NCI-H2081 (cell line): Measurements from ENCODE around the gene PRG2.
"Not testable (repeated sequence)": the region's sequence is repeated elsewhere in the genome, so short reads cannot be mapped to it uniquely, and the experiment has no call there.

Source experiments
- DNase-seq, 2 experiments: peaks; one replicate each; lab custom pipeline; 2025; lab: John Stamatoyannopoulos, UW

Gene PRG2

GRCh38 chr11:57419146-57419545 lies 28.7 kb upstream of the PRG2 start:
- DNase-seq = no peak

- no peak for DNase-seq
Observed at GRCh38 chr11:57418131-57418530, 27.7 kb upstream of the PRG2 start.

- DNase-seq = no peak
Observed at GRCh38 chr11:57417056-57417455, 26.6 kb upstream of the PRG2 start.

GRCh38 chr11:57416436-57416835 lies 26.0 kb upstream of the PRG2 start:
- no peak for DNase-seq

GRCh38 chr11:57414612-57415212 lies 24.3 kb upstream of the PRG2 start:
- DNase-seq = no peak

- DNase-seq = no peak
Observed at GRCh38 chr11:57413681-57414080, 23.2 kb upstream of the PRG2 start.

GRCh38 chr11:57410287-57410686 lies 19.8 kb upstream of the PRG2 start:
- DNase-seq = no peak

GRCh38 chr11:57409321-57410100 lies 19.1 kb upstream of the PRG2 start:
- no peak for DNase-seq

GRCh38 chr11:57408771-57409170 lies 18.3 kb upstream of the PRG2 start:
- DNase-seq = no peak

GRCh38 chr11:57407941-57408475 lies 17.6 kb upstream of the PRG2 start:
- DNase-seq = no peak

- DNase-seq = no peak
Observed at GRCh38 chr11:57407010-57407920, 16.8 kb upstream of the PRG2 start.

- no peak for DNase-seq
Observed at GRCh38 chr11:57406337-57406904, 16.0 kb upstream of the PRG2 start.

GRCh38 chr11:57405271-57405860 lies 14.9 kb upstream of the PRG2 start:
- no peak for DNase-seq

GRCh38 chr11:57403802-57404147 lies 13.3 kb upstream of the PRG2 start:
- DNase-seq = no peak

GRCh38 chr11:57403003-57403801 lies 12.8 kb upstream of the PRG2 start:
- DNase-seq = not testable (repeated sequence)

GRCh38 chr11:57402188-57403002 lies 11.9 kb upstream of the PRG2 start:
- no peak for DNase-seq

GRCh38 chr11:57399972-57400578 lies 9.6 kb upstream of the PRG2 start:
- DNase-seq = no peak

- DNase-seq = no peak
Observed at GRCh38 chr11:57399221-57399620, 8.8 kb upstream of the PRG2 start.

- no peak for DNase-seq
Observed at GRCh38 chr11:57397394-57397990, 7.0 kb upstream of the PRG2 start.
